Activated naive CD4-positive, alpha-beta T cell treated with anti-CD3 and anti-CD28 coated beads, Interleukin-2, amount 50 U/mL, for 72 hours (primary cell): ENCODE results near the gene IRF9. TPM values are rescaled to one million over a fixed set of nuclear protein-coding genes. Genes with fewer than 3 reads are reported as not detected.

Experiments used
- ATAC-seq, 2 donors: fragments of 150-1000 bp; cut with Tn5 transposase; 2 replicates each; pipeline ENCODE4 v1.10.0; 2021; ENCODE audit warnings: mild to moderate bottlenecking in 2 of 2, moderate library complexity in 2 of 2
- DNase-seq, 2 donors: peaks; one replicate each; pipeline ENCODE4 v3.0.0; 2021 to 2022; ENCODE audit warnings: low spot score in 2 of 2
- H3K27ac Mint-ChIP-seq, 2 donors: one replicate each; pipeline ENCODE4 v1.8.0; 2022; ENCODE audit warnings: mild to moderate bottlenecking in 2 of 2, mixed read lengths in 2 of 2
- H3K36me3 Mint-ChIP-seq, 2 donors: one replicate each; pipeline ENCODE4 v1.8.0; 2022; ENCODE audit warnings: mixed read lengths in 2 of 2
- H3K9me3 Mint-ChIP-seq, 2 donors: one replicate each; pipeline ENCODE4 v1.8.0; 2022; ENCODE audit warnings: mixed read lengths in 2 of 2
- total RNA-seq, 2 donors: library from RNA; stranded (reverse); gene quantifications; one replicate each; pipeline ENCODE4 v1.2.3, GENCODE V29; 2022

Gene IRF9
- 100 to 1,000 TPM; 183 to 227 TPM for total RNA-seq

- Mint-ChIP-seq H3K36me3 (peaks cover 33 to 69% of the 10 kb centered on the region in 2 donors), H3K27ac (peak within 1 kb of the TSS; percentile 100), H3K9me3 (no peaks in the 10 kb centered on the region)
- DNase-seq (peak; percentile 98 to 100), ATAC-seq (peak; percentile 86 to 89)
Observed at GRCh38 chr14:24160850-24161804, at the start of gene IRF9. Gene IRF9 (plus strand): TSS chr14:24161265. CDS start chr14:24162145, 880 bp downstream.

- no peak for ATAC-seq
- no peaks in the 10 kb centered on the region for H3K9me3 Mint-ChIP-seq
- H3K36me3 Mint-ChIP-seq = peaks cover 18 to 34% of the 10 kb centered on the region in 2 donors
- no peak for DNase-seq
- H3K27ac Mint-ChIP-seq = peak overlapping the region; percentile 99
Observed at GRCh38 chr14:24113379-24113800, 47.7 kb upstream of the IRF9 start.

GRCh38 chr14:24113801-24114531 is 47.1 kb upstream of the IRF9 start:
- Mint-ChIP-seq H3K36me3 (peaks cover 23 to 40% of the 10 kb centered on the region in 2 donors), H3K9me3 (no peaks in the 10 kb centered on the region), H3K27ac (peak overlapping the region; percentile 99)
- peak; percentile 76 to 90 for DNase-seq
- ATAC-seq = peak; percentile 44 to 58

- ATAC-seq (peak; percentile 89 to 91), DNase-seq (peak; percentile 96 to 99)
- H3K9me3 Mint-ChIP-seq = no peaks in the 10 kb centered on the region
- H3K27ac Mint-ChIP-seq = peak within 1 kb of the TSS; percentile 99
- H3K36me3 Mint-ChIP-seq = peaks cover 27 to 43% of the 10 kb centered on the region in 2 donors
Observed at GRCh38 chr14:24114532-24115421, 46.3 kb upstream of the IRF9 start, which contains the start of the genes DCAF11 and NRL. Gene DCAF11 (plus strand): TSS chr14:24114777. CDS start chr14:24115595, 818 bp downstream. Gene NRL (minus strand): TSS chr14:24114949. CDS start chr14:24082848, 32,101 bp downstream.

GRCh38 chr14:24115422-24116127 is 45.5 kb upstream of the IRF9 start:
- H3K36me3 Mint-ChIP-seq = peaks cover 27 to 43% of the 10 kb centered on the region in 2 donors
- DNase-seq (no peak), ATAC-seq (no peak)
- no peaks in the 10 kb centered on the region for H3K9me3 Mint-ChIP-seq
- peak overlapping the region; percentile 99 for H3K27ac Mint-ChIP-seq

GRCh38 chr14:24116128-24116814 is 44.8 kb upstream of the IRF9 start:
- peak overlapping the region; percentile 87 to 99 for H3K27ac Mint-ChIP-seq
- peaks cover 27 to 43% of the 10 kb centered on the region in 2 donors for H3K36me3 Mint-ChIP-seq
- H3K9me3 Mint-ChIP-seq = no peaks in the 10 kb centered on the region
- ATAC-seq = no peak
- DNase-seq = no peak

- Mint-ChIP-seq H3K27ac (no peak overlapping the region), H3K9me3 (no peaks in the 10 kb centered on the region), H3K36me3 (peaks cover 27 to 48% of the 10 kb centered on the region in 2 donors)
- ATAC-seq = no peak
- DNase-seq = no peak
Observed at GRCh38 chr14:24117179-24117578, 43.9 kb upstream of the IRF9 start.

GRCh38 chr14:24119691-24120090 is 41.4 kb upstream of the IRF9 start:
- DNase-seq = no peak
- ATAC-seq = no peak
- H3K36me3 Mint-ChIP-seq = peaks cover 27 to 48% of the 10 kb centered on the region in 2 donors
- H3K27ac Mint-ChIP-seq = peak overlapping the region in 1 of 2 donors; percentile 34
- no peaks in the 10 kb centered on the region for H3K9me3 Mint-ChIP-seq

- H3K9me3 Mint-ChIP-seq = no peaks in the 10 kb centered on the region
- DNase-seq = no peak
- no peak for ATAC-seq
- H3K36me3 Mint-ChIP-seq = peaks cover 19 to 35% of the 10 kb centered on the region in 2 donors
- no peak overlapping the region for H3K27ac Mint-ChIP-seq
Observed at GRCh38 chr14:24121210-24121609, 39.9 kb upstream of the IRF9 start.

- H3K9me3 Mint-ChIP-seq = no peaks in the 10 kb centered on the region
- no peak overlapping the region for H3K27ac Mint-ChIP-seq
- peaks cover 11 to 23% of the 10 kb centered on the region in 2 donors for H3K36me3 Mint-ChIP-seq
- ATAC-seq (no peak), DNase-seq (no peak)
Observed at GRCh38 chr14:24122416-24122815, 38.6 kb upstream of the IRF9 start.

- peaks cover 11 to 18% of the 10 kb centered on the region in 2 donors for H3K36me3 Mint-ChIP-seq
- peak overlapping the region in 1 of 2 donors; percentile 73 for H3K27ac Mint-ChIP-seq
- DNase-seq (no peak), ATAC-seq (peak in 1 of 2 donors; percentile 16)
- no peaks in the 10 kb centered on the region for H3K9me3 Mint-ChIP-seq
Observed at GRCh38 chr14:24122898-24123297, 38.2 kb upstream of the IRF9 start.

- no peaks in the 10 kb centered on the region for H3K9me3 Mint-ChIP-seq
- DNase-seq = no peak
- peak overlapping the region in 1 of 2 donors; percentile 50 for H3K27ac Mint-ChIP-seq
- H3K36me3 Mint-ChIP-seq = peaks cover 6 to 10% of the 10 kb centered on the region in 2 donors
- peak in 1 of 2 donors; percentile 36 for ATAC-seq
Observed at GRCh38 chr14:24123424-24124417, 37.3 kb upstream of the IRF9 start.

GRCh38 chr14:24126939-24127338 is 34.1 kb upstream of the IRF9 start:
- Mint-ChIP-seq H3K36me3 (no peaks in the 10 kb centered on the region), H3K27ac (no peak overlapping the region), H3K9me3 (no peaks in the 10 kb centered on the region)
- ATAC-seq (no peak), DNase-seq (no peak)

- H3K27ac Mint-ChIP-seq = no peak overlapping the region
- DNase-seq (no peak), ATAC-seq (no peak)
- H3K9me3 Mint-ChIP-seq = no peaks in the 10 kb centered on the region
- no peaks in the 10 kb centered on the region for H3K36me3 Mint-ChIP-seq
Observed at GRCh38 chr14:24127673-24128072, 33.4 kb upstream of the IRF9 start.
